HFFc6 (cell line): ENCODE measurements around the gene SLC25A44. TPM values are rescaled to one million over a fixed set of nuclear protein-coding genes. Genes with fewer than 3 reads are reported as not detected.
A peak's percentile ranks its signal among the peaks of the same experiment; 100 is the strongest.

Experiments used
- DNase-seq: peaks from one replicate; pipeline ENCODE4 v3.0.0-alpha.2; 2018
- H3K27ac Mint-ChIP-seq: 2 replicates; pipeline ENCODE4 v1.8.0; 2020; ENCODE audit warnings: mild to moderate bottlenecking, mixed read lengths
- H3K27me3 Mint-ChIP-seq: 2 replicates; pipeline ENCODE4 v1.8.0; 2021; ENCODE audit warnings: mild to moderate bottlenecking, moderate library complexity, mixed read lengths; ENCODE audit not compliant: insufficient read depth
- H3K36me3 Mint-ChIP-seq: 2 replicates; pipeline ENCODE4 v1.8.0; 2021; ENCODE audit warnings: low read depth, mixed read lengths
- H3K4me1 Mint-ChIP-seq: 2 replicates; pipeline ENCODE4 v1.8.0; 2020; ENCODE audit warnings: low read depth, mixed read lengths
- H3K4me3 Mint-ChIP-seq: 2 replicates; pipeline ENCODE4 v1.8.0; 2020; ENCODE audit warnings: mild to moderate bottlenecking, moderate library complexity, mixed read lengths
- H3K9me3 Mint-ChIP-seq: 2 replicates; pipeline ENCODE4 v1.8.0; 2020; ENCODE audit warnings: mild to moderate bottlenecking, mixed read lengths
- CTCF ChIP-seq: fragments of 200-600 bp; sonication (generic); IDR thresholded peaks from 2 replicates; pipeline ENCODE4 v1.5.0; 2021; ENCODE audit warnings: antibody characterized with exemption, mild to moderate bottlenecking
- total RNA-seq, 6 experiments: library from RNA; stranded (reverse); fragmentation: NEBNext Ultra II Directional; extraction: Animal tissue kit (Norgen Biotek cat#: 25700); gene quantifications; 2 replicates in 1 of 6; 3 replicates in 5 of 6; pipeline ENCODE4 v1.2.3, GENCODE V29; 2021

Gene SLC25A44
- total RNA-seq, 6 experiments from 2014 or later, result 19.6 to 25.2 (median 23.4) TPM

GRCh38 chr1:156244126-156244525 lies 50.2 kb downstream of the SLC25A44 start:
- Mint-ChIP-seq H3K9me3 (no peaks in the 10 kb centered on the region), H3K4me3 (no peak overlapping the region), H3K27ac (no peak overlapping the region), H3K27me3 (peaks cover 13% of the 10 kb centered on the region), H3K4me1 (no peaks in the 10 kb centered on the region), H3K36me3 (peaks cover 5% of the 10 kb centered on the region; the same call in 1 of the 2 replicates)
- TF ChIP-seq CTCF, result no peak
- DNase-seq, result no peak

- Mint-ChIP-seq H3K4me3 (no peak overlapping the region), H3K9me3 (no peaks in the 10 kb centered on the region), H3K27ac (no peak overlapping the region), H3K36me3 (peaks cover 4% of the 10 kb centered on the region; the same call in 1 of the 2 replicates), H3K4me1 (no peaks in the 10 kb centered on the region), H3K27me3 (peaks cover 13% of the 10 kb centered on the region)
- TF ChIP-seq CTCF, result no peak
- DNase-seq, result no peak
These were observed 50.8 kb downstream of the SLC25A44 start for GRCh38 chr1:156244712-156245111.

- Mint-ChIP-seq H3K27ac (no peak overlapping the region), H3K36me3 (no peaks in the 10 kb centered on the region), H3K4me3 (peak overlapping the region; percentile 54), H3K27me3 (peaks cover 13% of the 10 kb centered on the region), H3K4me1 (no peaks in the 10 kb centered on the region), H3K9me3 (no peaks in the 10 kb centered on the region)
- no peak for TF ChIP-seq CTCF
- no peak for DNase-seq
These were observed 51.7 kb downstream of the SLC25A44 start for GRCh38 chr1:156245451-156246232.

GRCh38 chr1:156246241-156246780 lies 52.4 kb downstream of the SLC25A44 start:
- Mint-ChIP-seq H3K4me3 (0 out of 2 replicates have a peak overlapping the region, but pooled peaks have one; percentile 11), H3K27me3 (peaks cover 10% of the 10 kb centered on the region), H3K27ac (no peak overlapping the region), H3K9me3 (no peaks in the 10 kb centered on the region), H3K36me3 (no peaks in the 10 kb centered on the region), H3K4me1 (no peaks in the 10 kb centered on the region)
- DNase-seq, result no peak
- TF ChIP-seq CTCF, result no peak

- TF ChIP-seq CTCF, result no peak
- Mint-ChIP-seq H3K4me3 (no peak overlapping the region), H3K27me3 (peaks cover 10% of the 10 kb centered on the region), H3K27ac (no peak overlapping the region), H3K36me3 (no peaks in the 10 kb centered on the region), H3K4me1 (no peaks in the 10 kb centered on the region; the same call in 1 of the 2 replicates), H3K9me3 (no peaks in the 10 kb centered on the region)
- no peak for DNase-seq
These were observed 53.0 kb downstream of the SLC25A44 start for GRCh38 chr1:156246781-156247459.
